Neutrophil (primary cell): Measurements from ENCODE around the gene LGALS7.
"Not testable (repeated sequence)": the region's sequence is repeated elsewhere in the genome, so short reads cannot be mapped to it uniquely, and the experiment has no call there.

Experiments
- H3K27ac ChIP-seq: fragments of 200-600 bp; sonication (generic); 2 replicates; pipeline ENCODE4 v1.5.1; 2016; ENCODE audit warnings: mild to moderate bottlenecking, moderate library complexity
- H3K27me3 ChIP-seq: fragments of 200-600 bp; sonication (generic); 2 replicates; pipeline ENCODE4 v1.6.0; 2016; ENCODE audit warnings: mild to moderate bottlenecking
- H3K36me3 ChIP-seq: fragments of 200-600 bp; sonication (generic); 2 replicates; pipeline ENCODE4 v1.5.1; 2017
- H3K4me1 ChIP-seq, 2 experiments: fragments of 200-600 bp in 1 of 2; sonication (generic) in 1 of 2; 1 replicate in 1 of 2; 2 replicates in 1 of 2; pipeline versions ENCODE4 v1.5.1 to v1.6.1; 2013 to 2016; ENCODE audit warnings: low read depth in 1 of 2, low read length in 1 of 2, mild to moderate bottlenecking in 1 of 2, moderate library complexity in 1 of 2; ENCODE audit not compliant: control insufficient read depth in 1 of 2, insufficient read depth in 1 of 2
- H3K4me3 ChIP-seq, 2 experiments: fragments of 200-600 bp in 1 of 2; sonication (generic) in 1 of 2; 1 replicate in 1 of 2; 2 replicates in 1 of 2; pipeline ENCODE4 v1.5.1; 2013 to 2016; ENCODE audit warnings: low read depth in 1 of 2, low read length in 1 of 2, mild to moderate bottlenecking in 1 of 2, moderate library complexity in 1 of 2
- H3K9me3 ChIP-seq: fragments of 200-600 bp; sonication (generic); 2 replicates; pipeline ENCODE4 v1.5.1; 2016
- CTCF ChIP-seq: fragments of 200-600 bp; sonication (generic); IDR thresholded peaks from 2 replicates; pipeline ENCODE4 v1.5.1; 2016; ENCODE audit warnings: antibody characterized with exemption

Gene LGALS7

GRCh38 chr19:38773469-38774177 is at the start of gene LGALS7:
TSS of gene LGALS7 (minus strand) at chr19:38773517. CDS start at chr19:38773492, 25 bp downstream.
- H3K36me3 ChIP-seq: no peaks in the 10 kb centered on the region
- peaks cover 4 to 9% of the 10 kb centered on the region in 2 experiments for H3K4me1 ChIP-seq
- H3K9me3 ChIP-seq: no peaks in the 10 kb centered on the region
- no peak within 1 kb of the TSS for H3K27ac ChIP-seq
- peaks cover 5% of the 10 kb centered on the region for H3K27me3 ChIP-seq
- no peak for TF ChIP-seq CTCF
- no peak within 1 kb of the TSS for H3K4me3 ChIP-seq

GRCh38 chr19:38821230-38821825 is 48.0 kb upstream of the LGALS7 start:
- H3K4me1 ChIP-seq, H3K27ac ChIP-seq, H3K4me3 ChIP-seq, H3K27me3 ChIP-seq, H3K9me3 ChIP-seq: not testable (repeated sequence)
- peaks cover 36% of the 10 kb centered on the region for H3K36me3 ChIP-seq

GRCh38 chr19:38819231-38819920 is 46.1 kb upstream of the LGALS7 start:
- Histone ChIP-seq H3K9me3 (no peaks in the 10 kb centered on the region), H3K36me3 (peaks cover 49% of the 10 kb centered on the region), H3K4me1 (no peaks in the 10 kb centered on the region), H3K27ac (no peak overlapping the region), H3K27me3 (no peaks in the 10 kb centered on the region), H3K4me3 (no peak overlapping the region)
- no peak for TF ChIP-seq CTCF

GRCh38 chr19:38817081-38817480 is 43.8 kb upstream of the LGALS7 start:
- H3K4me3 ChIP-seq: no peak overlapping the region
- H3K4me1 ChIP-seq: no peaks in the 10 kb centered on the region
- H3K36me3 ChIP-seq: peaks cover 38% of the 10 kb centered on the region
- no peak for TF ChIP-seq CTCF
- H3K9me3 ChIP-seq: no peaks in the 10 kb centered on the region
- H3K27ac ChIP-seq: no peak overlapping the region
- H3K27me3 ChIP-seq: no peaks in the 10 kb centered on the region

- no peaks in the 10 kb centered on the region for H3K4me1 ChIP-seq
- TF ChIP-seq CTCF: no peak
- no peak overlapping the region for H3K4me3 ChIP-seq
- no peaks in the 10 kb centered on the region for H3K27me3 ChIP-seq
- no peak overlapping the region for H3K27ac ChIP-seq
- no peaks in the 10 kb centered on the region for H3K9me3 ChIP-seq
- peaks cover 36% of the 10 kb centered on the region for H3K36me3 ChIP-seq
These were observed 42.9 kb upstream of the LGALS7 start for GRCh38 chr19:38816131-38816750.
